ENCODE data around the gene ALS2CL. TPM values are rescaled to one million over a fixed set of nuclear protein-coding genes. Genes with fewer than 3 reads are reported as not detected.

Gene ALS2CL
- total RNA-seq, 4 donors from 2014 or later: 13.0 to 20.1 (median 16.4) TPM

DNA sequence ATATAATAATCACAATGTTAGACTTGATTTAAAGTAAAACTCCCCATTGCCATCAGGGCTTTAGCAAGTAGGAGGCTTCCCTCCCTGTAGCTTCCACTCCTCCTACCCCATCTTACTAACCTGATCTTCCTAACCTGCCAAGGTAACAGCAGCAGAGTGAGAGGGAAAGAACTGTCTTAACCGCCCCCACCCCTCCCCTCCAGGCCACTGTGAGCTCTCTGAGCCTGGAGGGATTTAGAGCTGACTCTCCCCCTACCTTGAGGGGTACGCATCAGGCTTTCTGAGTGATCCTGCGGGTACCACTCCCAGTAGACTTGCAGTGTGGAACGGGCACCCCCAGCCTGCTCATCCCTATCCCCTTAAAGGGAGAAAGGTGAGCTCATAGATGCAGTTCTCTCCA lies 35.6 kb upstream of the ALS2CL start:
- TF ChIP-seq EP300 (IDR thresholded peaks at IDR 0.05) (no peak), POLR2A (IDR thresholded peaks at IDR 0.05) (no peak)
- TF ChIP-seq, protein P1, sequence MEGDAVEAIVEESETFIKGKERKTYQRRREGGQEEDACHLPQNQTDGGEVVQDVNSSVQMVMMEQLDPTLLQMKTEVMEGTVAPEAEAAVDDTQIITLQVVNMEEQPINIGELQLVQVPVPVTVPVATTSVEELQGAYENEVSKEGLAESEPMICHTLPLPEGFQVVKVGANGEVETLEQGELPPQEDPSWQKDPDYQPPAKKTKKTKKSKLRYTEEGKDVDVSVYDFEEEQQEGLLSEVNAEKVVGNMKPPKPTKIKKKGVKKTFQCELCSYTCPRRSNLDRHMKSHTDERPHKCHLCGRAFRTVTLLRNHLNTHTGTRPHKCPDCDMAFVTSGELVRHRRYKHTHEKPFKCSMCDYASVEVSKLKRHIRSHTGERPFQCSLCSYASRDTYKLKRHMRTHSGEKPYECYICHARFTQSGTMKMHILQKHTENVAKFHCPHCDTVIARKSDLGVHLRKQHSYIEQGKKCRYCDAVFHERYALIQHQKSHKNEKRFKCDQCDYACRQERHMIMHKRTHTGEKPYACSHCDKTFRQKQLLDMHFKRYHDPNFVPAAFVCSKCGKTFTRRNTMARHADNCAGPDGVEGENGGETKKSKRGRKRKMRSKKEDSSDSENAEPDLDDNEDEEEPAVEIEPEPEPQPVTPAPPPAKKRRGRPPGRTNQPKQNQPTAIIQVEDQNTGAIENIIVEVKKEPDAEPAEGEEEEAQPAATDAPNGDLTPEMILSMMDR (IDR thresholded peaks at IDR 0.05): no peak
- no peaks in the 10 kb centered on the region for H3K9me3 ChIP-seq
- no peak for DNase-seq (ENCODE audit: low spot score in 2 of 2)
- 77 to 84% methylated on average over 4 of the region's 4 CpGs for WGBS, 2 donors
- no peak overlapping the region for H3K4me3 ChIP-seq
- no peaks in the 10 kb centered on the region for H3K36me3 ChIP-seq
- H3K27ac ChIP-seq: no peak overlapping the region
- H3K4me1 ChIP-seq: no peaks in the 10 kb centered on the region
- peaks cover 0 to 3% of the 10 kb centered on the region in 2 donors for H3K27me3 ChIP-seq

DNA sequence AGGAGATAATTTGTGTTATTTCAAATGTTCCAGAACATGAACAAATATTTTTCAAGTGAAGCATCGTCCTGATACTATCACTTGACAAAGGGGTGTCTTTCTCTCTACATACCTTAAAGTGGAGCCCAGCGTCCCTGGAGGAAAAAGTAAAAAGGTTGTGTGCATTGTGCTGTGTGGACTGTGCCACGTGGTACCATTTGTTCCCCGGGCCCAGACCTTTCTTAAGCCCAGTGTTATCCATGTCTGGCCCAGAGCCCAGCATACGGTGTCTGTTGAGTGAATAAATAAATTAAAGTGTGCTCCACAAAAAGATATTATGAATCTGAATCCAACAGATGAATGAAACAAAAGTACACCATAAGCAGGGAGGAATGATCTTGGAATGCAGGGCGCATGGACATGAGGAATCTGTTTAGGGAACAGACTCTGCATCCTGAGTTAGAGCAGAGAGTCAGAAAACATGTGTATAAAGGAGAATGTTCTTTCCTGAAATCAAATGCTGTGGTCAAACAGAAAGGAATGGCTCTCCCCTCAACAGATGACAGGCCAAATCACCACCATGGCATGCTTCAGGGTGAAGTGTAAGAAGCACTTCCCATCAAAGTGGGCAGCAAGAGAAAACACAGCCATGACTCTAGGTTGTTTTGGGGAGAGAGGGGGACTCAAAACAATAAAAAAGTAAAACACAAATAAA lies 32.3 kb upstream of the ALS2CL start:
- H3K27ac ChIP-seq: no peak overlapping the region
- no peaks in the 10 kb centered on the region for H3K36me3 ChIP-seq
- H3K9me3 ChIP-seq: no peaks in the 10 kb centered on the region
- TF ChIP-seq, protein P1 (IDR thresholded peaks at IDR 0.05): no peak
- TF ChIP-seq POLR2A (IDR thresholded peaks at IDR 0.05): no peak
- TF ChIP-seq EP300 (IDR thresholded peaks at IDR 0.05): no peak
- DNase-seq (ENCODE audit: low spot score in 2 of 2): no peak
- 41 to 47% methylated on average over 6 of the region's 6 CpGs for WGBS, 2 donors
- no peak overlapping the region for H3K4me3 ChIP-seq
- H3K27me3 ChIP-seq: peaks cover 0 to 3% of the 10 kb centered on the region in 2 donors
- no peaks in the 10 kb centered on the region for H3K4me1 ChIP-seq

DNA sequence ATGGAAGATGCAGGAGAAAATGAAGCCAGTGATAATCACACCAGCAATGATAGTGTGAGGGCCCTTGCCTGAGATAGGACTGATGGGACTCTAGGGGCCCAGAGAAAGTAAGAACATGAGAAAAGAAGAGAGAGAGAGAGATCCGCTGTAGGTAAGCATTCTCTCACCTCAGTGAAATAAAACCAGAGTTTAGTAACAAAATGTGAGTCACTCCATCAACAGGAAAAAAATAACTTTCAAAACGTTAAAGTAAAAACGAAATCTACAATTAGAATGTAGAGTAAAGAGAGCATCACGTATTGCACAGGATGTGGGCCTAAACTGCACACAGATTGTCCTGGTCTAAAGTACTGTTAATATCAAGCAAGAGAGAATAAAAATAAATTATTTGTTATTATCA lies 30.9 kb upstream of the ALS2CL start:
- Histone ChIP-seq H3K4me3 (no peak overlapping the region), H3K27ac (no peak overlapping the region), H3K4me1 (no peaks in the 10 kb centered on the region), H3K9me3 (no peaks in the 10 kb centered on the region), H3K27me3 (peaks cover 0 to 3% of the 10 kb centered on the region in 2 donors), H3K36me3 (no peaks in the 10 kb centered on the region)
- WGBS, 2 donors: 76 to 83% methylated on average over 4 of the region's 4 CpGs
- TF ChIP-seq POLR2A (IDR thresholded peaks at IDR 0.05) (no peak), EP300 (IDR thresholded peaks at IDR 0.05) (no peak)
- TF ChIP-seq, protein P1 (IDR thresholded peaks at IDR 0.05): no peak
- no peak for DNase-seq (ENCODE audit: low spot score in 2 of 2)

DNA sequence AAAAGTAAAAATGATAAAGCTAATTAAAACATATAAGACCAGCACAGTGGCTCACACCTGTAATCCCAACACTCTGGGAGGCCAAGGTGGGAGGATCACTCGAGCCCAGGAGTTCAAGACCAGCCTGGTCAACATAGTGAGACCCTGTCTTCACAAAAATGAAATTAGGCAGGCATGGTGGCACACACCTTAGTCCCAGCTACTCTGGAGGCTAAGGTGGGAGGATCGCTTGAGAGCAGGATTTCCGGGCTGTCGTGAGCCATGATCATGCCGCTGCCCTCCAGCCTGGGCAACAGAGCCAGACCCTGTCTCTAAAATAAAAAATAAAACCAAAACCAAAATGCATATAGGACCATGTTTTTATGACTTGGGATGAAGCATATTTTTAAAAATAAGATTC lies 29.0 kb upstream of the ALS2CL start:
- TF ChIP-seq EP300 (IDR thresholded peaks at IDR 0.05) (no peak), POLR2A (IDR thresholded peaks at IDR 0.05) (no peak)
- TF ChIP-seq, protein P1 (IDR thresholded peaks at IDR 0.05): no peak
- no peaks in the 10 kb centered on the region for H3K36me3 ChIP-seq
- H3K27me3 ChIP-seq: peaks cover 0 to 9% of the 10 kb centered on the region in 2 donors
- no peaks in the 10 kb centered on the region for H3K9me3 ChIP-seq
- H3K27ac ChIP-seq: no peak overlapping the region
- H3K4me3 ChIP-seq: no peak overlapping the region
- DNase-seq (ENCODE audit: low spot score in 2 of 2): no peak
- WGBS, 2 donors: 85 to 88% methylated on average over 5 of the region's 5 CpGs
- no peaks in the 10 kb centered on the region for H3K4me1 ChIP-seq

DNA sequence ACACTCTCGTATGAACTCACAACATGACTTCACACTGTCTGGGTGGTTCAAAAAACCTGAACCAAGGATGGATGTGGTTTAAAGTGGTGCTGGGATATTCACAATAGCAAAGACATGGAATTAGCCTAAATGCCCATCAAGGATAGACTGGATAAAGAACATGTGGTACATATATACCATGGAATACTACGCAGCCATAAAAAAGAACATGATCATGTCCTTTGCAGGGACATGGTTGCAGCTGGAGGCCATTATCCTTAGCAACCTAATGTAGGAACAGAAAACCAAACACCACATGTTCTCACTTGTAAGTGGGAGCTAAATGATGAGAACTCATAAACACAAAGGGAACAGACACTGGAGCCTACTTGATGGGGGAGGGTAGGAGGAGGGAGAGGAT lies 27.5 kb upstream of the ALS2CL start:
- no peak overlapping the region for H3K4me3 ChIP-seq
- no peak for TF ChIP-seq EP300 (IDR thresholded peaks at IDR 0.05)
- no peak for TF ChIP-seq POLR2A (IDR thresholded peaks at IDR 0.05)
- TF ChIP-seq, protein P1 (IDR thresholded peaks at IDR 0.05): no peak
- WGBS, 2 donors: 72 to 88% methylated on average over 2 of the region's 2 CpGs
- DNase-seq (ENCODE audit: low spot score in 2 of 2): no peak
- no peak overlapping the region for H3K27ac ChIP-seq
- H3K4me1 ChIP-seq: no peaks in the 10 kb centered on the region
- H3K27me3 ChIP-seq: peaks cover 0 to 15% of the 10 kb centered on the region in 2 donors
- no peaks in the 10 kb centered on the region for H3K9me3 ChIP-seq
- no peaks in the 10 kb centered on the region for H3K36me3 ChIP-seq
